HG02943 (cell line): ENCODE measurements around the gene RB1.
"Not testable (repeated sequence)": the region's sequence is repeated elsewhere in the genome, so short reads cannot be mapped to it uniquely, and the experiment has no call there.

Source experiments
- ATAC-seq: cut with Tn5 transposase; IDR thresholded peaks from one replicate; pipeline ENCODE4 v1.9.1; 2021; ENCODE audit warnings: mild to moderate bottlenecking, low read depth, moderate library complexity; ENCODE audit not compliant: unreplicated experiment

Gene RB1

DNA sequence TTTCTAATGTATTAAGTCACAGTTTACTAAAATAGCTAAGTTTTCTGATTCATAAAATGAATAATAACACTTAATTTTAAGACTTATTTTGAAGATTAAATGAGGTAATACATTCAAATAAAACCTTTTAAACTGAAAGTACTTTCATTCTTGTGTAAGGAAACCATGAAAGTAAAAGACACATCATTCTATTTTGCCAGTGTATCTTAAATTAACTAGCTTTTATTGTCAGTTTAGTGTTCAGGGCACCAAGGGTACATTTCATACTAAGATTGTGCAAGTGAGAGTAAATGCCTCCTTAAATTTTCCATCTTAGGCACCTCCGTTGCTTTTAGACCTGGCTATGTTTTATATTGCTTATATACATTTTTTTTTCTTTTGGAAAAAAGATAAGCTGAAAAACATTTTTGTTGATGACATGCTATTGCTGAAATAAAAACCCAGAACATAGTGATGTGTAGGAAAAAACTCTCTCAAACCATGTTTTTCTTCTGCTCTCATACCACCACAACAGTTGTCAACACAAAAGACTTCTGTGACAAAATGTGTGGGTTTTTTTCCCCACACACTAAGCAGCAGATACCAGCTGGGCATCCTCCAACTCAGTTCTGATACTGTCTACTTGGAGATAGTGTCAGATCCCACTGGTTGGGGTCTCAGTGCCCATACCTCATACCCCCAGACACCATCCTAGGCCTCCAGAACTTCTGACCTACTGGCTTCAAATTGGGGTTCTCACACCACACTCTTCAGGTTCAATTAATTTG lies 140.1 kb downstream of the RB1 start:
- ATAC-seq: no peak

DNA sequence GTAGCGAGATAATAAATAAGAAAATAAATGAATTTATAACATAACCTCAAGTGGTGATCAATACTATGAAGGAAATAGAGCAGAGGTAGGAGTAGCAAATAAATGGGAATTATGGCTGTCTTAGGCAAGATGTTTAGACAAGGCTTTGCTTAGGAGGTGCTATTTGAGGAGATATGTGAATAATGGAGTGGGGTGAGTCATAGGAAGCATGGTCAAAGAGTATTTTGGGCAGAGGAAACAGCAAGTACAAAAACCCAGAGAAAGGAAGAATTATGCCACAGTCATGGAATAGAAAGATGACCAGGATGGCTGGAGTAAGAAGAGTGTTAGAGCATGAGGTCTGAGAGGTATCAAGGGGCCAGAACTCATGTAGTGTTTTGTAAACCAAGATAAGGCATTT lies 142.9 kb downstream of the RB1 start:
- no peak for ATAC-seq

DNA sequence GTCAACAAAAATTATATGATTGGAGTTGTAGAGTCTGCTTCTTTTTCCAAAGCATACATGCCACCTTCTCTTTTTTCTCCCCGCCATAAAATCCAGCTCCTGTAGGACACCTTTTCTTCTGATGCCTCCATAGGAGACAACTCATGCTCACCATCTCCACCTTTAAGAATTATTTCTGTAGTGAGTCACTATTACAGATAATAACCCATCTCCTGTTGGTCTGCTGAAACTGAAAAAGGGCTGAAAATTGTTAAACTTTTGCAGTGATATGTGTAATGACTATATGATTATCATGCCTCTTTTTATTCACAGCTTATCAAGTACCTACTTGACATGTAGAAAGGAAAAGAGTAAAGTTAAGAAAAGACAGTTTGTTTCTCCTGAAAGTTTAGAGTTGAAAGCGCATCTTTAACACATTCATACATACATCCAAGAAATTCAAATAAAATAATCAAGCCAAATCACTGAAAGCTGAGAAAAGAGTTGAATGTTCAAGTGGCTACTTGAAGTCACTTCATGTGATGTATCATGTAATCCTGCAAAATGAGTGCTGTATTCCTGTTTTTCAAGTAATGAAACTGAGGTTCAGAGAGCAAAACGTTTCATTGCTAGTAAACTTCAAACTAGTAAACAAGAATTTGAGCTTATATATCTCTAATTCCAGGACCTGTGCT lies 144.9 kb downstream of the RB1 start:
- ATAC-seq: no peak

DNA sequence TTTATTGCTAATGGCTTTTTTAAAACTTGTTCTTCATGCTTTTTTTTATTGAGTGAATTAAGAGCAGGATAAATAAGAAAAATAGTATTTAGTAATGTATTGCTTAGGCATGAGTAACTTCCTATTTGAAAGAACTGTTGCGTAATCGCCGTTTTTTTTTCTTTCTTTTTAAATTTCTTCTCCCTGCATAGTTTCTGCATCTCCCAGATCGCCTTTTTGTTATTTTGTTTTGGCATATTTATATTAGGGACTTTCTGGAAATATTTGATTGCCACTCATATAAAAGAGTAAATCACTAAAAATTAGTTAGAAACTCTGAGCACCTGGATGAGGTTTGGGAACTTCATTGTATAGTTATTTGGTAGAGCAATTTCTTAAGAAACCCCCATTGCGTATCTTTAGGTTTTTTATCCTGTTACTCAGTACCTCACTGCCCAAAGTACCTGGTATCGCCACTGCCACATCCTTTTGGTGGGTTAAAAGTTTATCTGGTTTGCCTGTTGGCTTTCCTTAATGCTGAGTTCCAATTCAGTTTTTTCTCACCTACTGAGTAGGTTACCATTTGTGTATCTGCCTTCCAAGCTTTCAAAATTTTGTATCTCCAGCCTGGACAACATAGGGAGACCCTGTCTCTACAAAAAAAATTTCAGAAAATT lies 145.5 kb downstream of the RB1 start:
- ATAC-seq: no peak

DNA sequence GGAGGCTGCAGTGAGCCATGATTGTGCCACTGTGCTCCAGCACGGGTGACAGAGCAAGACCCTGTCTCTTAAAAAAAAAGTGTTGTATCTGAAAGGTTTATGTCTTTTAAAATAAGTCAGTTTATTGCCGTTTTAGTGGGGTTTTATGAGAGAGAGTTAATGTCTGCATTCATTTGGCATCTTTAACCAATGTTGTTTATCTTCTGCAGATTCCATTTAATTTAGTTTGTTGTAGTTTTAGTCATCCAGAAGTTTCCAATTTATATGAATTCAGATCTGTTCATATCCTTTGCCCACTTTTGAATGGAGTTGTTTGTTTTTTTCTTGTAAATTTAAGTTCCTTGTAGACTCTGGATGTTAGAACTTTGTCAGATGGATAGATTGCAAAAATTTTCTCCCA lies 146.1 kb downstream of the RB1 start:
- no peak for ATAC-seq

DNA sequence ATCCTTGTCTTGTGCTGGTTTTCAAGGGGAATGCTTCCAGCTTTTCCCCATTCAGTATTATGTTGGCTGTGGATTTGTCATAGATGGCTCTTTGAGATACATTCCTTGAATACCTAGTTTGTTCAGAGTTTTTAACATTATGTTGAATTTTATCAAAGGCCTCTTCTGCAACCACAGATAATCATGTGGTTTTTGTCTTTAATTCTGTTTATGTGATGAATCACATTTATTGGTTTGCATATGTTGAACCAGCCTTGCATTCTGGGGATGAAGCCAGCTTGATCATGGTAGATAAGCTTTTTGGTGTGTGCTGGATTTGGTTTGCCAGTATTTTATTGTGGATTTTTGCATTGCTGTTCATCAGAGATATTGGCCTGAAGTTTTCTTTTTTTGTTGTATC lies 147.6 kb downstream of the RB1 start:
- not testable (repeated sequence) for ATAC-seq

DNA sequence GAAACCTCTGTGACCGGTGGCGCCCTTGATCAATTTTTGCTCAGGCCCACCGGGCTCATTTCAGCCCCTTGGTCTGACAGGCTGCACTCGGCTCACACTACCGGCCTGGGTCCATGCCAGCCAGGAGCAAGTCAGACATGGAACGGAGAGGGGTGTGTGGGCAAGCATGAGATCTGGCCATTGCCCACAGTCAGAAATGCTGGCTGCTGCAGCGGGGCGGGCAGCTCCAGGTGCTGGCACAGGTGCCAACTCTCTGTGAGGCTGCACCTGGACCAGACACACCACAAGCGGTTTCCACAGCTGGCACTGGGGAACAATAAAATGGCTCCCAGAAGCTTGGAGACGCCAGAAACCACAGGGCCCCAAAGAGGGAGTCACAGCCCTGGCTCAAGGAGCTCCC lies 153.0 kb downstream of the RB1 start:
- ATAC-seq: no peak

DNA sequence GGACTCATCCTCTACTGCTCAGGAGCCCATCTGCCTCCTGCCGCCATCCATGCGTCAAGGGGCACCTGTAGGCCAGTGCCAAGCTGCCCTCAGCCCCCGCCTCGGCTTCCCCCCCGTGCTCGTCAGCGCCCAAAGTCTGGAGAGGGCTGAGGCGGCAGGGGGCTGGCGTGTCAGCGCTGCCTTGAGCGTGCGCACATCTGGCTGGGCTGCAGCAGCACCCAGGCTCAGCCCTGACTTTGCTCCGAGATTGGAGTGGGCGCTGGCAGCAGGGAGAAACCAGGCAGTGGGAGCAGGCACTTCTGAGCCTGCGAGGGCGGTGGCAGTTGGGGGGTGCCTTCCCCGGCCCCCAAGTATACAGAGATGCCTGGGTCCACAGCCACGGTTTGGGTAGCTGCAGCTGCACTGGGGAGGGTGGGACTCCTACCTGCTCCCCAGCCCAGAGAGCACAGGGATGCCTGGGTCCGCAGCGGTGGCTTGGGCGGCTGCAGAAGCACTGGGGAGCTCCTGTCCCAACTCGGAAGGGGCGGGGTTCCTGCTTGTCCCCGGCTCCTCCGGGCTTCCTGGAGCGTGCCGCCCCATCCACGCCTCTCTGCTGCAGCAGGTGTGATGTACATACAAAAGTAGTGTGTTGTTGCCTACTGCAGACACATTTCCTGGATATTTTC lies 154.2 kb downstream of the RB1 start:
- ATAC-seq: no peak

DNA sequence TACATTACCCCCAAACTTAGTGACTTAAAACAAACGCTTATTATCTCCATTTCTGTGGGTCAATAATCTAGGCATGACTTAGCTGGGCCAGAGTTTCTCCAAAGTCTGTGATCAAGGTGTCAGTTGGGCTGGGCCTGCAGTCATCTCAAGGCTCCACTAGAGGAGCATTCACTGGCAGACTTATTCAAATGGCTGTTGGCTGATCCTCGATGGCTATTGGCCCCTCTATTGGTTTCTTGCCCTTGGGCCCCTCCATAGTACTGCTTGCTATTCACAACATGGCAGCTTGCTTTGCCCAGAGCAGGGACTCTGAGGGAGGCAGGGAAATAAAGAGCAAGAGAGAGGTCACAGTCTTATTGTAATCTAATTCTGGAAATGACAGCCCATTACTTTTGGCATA lies 171.7 kb downstream of the RB1 start:
- ATAC-seq: no peak

DNA sequence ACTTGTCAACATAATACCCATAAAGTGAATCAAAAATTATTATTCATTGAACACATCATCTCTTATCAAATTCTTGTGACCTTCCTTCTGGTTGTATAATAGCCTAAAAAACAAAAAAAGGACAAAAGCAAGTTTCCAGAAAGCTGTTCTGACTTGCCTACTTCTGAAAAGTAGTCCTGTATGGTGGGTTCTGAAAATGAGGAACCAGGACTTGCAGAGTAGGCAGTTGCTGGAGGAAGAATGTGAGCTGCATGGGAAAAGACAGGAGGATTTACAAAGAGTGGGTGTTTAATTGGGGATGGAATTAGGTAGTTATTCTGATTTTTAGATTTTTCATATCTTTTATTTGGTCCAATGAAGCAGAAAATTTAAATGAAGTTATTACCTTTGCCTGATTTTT lies 172.7 kb downstream of the RB1 start:
- ATAC-seq: no peak

DNA sequence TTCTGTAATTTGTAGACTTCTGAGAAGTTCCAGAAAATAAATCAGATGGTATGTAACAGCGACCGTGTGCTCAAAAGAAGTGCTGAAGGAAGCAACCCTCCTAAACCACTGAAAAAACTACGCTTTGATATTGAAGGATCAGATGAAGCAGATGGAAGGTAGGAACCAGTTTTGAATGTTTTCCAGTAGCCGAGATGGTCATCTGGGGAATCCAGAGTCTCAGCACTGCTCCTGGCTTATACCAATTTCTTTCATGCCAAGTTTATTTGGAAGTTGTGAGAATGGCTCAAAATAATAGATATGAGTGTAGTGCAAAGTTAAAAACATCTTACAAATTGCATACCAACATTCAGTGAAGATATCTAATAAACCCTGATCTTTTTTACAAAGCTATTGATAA lies 173.1 kb downstream of the RB1 start:
- ATAC-seq: no peak

DNA sequence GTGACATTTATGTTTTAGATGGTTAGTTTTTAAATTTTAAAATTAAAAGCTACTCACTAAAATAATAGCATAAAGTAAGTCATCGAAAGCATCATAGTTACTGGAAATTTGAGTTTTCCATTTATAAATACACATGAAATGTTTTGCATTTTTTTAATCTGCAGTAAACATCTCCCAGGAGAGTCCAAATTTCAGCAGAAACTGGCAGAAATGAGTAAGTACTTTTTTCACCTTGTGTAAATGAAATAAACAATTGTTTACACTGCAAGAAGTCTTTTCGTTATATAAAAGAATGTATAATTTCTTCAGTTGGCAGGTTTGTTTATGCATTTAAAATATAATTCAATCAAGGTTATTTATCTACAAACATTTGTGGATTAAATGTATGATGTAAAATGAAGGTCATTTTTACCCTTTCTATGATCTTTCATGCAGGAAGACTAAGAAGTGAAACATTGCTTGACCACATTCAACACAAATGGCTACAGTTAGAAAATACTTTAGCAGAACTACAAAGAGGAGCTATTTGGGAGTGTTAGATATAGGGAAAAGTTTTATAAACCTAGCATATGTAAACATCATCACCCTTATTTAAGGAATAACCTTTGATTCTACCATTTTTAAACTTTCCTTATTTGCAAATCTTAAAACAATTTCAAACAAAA lies 173.8 kb downstream of the RB1 start:
- ATAC-seq: no peak

DNA sequence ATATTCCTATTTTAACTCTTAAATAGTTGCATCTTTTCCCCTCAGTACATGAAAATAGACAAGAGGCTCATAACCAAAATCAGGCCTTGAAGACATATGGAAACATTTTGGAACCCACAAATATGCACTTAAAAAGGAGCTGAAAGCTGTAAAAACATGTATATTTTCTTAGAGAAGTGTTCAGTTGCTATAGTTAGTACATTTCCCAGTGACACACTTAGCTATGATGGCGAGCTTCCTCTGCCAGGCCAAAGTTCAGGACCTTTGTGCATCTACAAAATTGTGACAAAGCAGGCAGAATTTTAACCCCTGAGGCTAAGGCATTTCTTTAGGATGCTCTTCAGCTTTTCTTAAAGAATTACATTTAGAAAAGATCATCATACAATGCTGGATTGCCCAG lies 174.8 kb downstream of the RB1 start:
- no peak for ATAC-seq

DNA sequence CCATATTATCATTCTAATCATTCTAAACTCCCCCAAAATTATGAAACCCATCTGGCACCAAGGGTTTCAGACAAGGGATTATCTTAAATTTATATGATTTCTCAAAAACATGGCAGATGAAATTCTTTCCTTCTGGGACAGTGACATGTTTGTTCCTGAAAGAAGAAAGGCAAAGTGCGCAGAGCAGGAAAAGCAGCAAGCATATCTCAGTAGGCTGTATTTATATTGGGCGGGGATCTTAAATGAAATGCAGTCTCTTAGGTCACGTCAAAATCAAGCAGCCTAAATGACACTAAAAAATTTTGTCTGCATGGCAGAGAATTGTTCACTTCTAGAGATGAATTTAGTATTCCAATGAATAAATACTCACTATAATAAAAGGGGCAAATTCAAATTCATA lies 180.0 kb downstream of the RB1 start:
- ATAC-seq: no peak

DNA sequence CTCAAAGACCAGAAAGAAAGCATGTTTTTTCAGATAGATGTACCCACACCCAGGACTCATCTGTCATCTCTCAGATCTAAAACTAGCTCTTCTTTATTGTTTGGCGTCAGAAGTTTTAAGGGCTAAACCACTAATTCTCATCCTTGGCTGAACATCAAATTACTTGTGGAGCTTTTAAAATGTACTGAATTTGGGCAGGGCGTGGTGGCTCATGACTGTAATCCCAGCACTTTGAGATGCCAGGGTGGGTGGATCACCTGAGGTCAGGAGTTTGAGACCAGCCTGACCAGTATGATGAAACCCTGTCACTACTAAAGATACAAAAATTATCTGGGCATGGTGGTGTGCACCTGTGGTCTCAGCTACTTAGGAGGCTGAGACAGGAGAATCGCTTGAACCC lies 181.9 kb downstream of the RB1 start:
- no peak for ATAC-seq

DNA sequence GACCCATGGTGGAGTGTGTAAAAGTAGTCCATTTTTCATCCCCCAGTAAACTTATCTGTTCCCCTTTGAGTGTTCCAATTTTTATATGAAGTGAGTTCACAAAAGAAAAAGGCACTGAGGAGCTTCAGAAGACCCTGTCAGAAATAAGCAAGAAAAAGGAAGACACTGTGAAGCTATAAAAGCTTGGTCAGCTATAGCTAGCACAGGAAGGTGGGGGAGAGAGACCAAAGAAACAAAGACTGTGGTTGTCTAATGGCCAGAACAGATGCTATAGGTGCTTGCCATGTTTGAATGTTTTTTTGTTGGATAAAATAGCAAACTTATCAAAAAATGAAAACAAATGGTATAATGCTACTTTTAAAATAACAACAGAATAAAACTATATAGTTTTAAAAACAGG lies 182.8 kb downstream of the RB1 start:
- no peak for ATAC-seq

DNA sequence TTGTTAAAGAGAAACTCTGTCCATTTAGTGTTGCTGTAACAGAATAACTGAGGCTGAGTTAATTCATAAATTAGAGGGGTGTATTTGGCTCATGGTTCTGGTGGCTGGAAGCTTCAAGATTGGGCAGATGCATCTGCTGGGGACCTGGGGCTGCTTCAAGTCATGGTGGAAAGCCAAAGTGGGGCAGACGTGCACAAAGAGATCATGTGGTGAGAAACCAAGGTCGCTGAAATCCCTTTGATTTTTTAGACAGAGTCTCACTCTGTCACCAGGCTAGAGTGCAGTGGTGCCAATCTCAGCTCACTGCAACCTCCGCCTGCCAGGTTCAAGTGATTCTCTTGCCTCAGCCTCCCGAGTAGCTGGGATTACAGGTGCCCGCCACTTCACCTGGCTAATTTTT lies 183.3 kb downstream of the RB1 start:
- ATAC-seq: no peak

DNA sequence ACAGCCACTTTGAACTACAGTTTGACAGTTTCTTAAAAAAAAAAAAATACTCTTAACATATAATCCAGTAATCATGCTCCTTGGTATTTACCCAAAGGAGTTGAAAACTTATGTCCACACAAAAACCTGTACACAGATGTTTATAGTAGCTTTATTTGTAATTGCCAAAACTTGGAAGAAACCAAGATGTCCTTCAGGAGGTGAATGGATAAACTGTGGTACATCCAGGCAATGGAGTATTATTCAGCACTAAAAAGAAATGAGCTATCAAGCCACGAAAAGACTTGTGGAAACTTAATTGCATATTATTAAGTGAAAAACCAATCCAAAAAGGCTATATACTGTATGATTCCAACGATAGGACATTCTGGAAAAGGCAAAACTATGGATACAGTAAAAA lies 184.4 kb downstream of the RB1 start:
- no peak for ATAC-seq

DNA sequence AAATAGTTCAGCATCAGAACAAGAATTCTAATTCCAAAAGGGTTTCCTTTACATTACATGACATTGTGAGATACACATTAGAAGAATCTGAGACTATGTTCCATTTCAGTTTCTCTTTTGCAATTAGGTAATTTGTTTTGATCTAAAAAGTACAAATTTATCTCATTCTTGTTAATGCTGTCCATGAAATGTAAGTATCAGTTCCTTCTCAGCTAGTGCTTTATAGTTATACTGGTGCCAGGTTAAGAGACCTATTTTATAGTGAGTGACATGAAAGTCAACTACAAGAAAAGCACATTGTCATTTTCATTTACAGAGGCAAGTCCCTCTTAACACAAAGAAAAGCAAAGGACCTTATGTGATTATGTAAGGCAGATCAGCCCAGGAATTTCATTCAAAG lies 185.4 kb downstream of the RB1 start:
- no peak for ATAC-seq

DNA sequence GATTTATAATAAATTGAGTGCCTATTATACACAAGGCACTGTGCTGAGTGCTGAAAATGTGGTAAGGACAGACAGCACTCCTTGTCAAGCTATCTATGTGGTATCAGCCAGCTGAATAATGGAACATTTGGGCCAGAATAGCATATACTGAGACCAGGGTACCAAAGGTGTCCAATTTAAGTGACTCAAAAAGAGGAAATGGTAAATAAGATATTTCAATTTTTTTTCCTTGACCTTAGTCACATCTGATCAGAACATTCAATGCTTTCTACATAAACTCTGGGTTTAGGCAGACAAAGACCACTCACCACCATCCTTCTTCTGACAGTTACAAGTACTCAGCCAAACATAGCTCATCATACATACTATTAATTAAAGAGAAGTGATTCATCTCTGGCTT lies 186.1 kb downstream of the RB1 start:
- no peak for ATAC-seq

DNA sequence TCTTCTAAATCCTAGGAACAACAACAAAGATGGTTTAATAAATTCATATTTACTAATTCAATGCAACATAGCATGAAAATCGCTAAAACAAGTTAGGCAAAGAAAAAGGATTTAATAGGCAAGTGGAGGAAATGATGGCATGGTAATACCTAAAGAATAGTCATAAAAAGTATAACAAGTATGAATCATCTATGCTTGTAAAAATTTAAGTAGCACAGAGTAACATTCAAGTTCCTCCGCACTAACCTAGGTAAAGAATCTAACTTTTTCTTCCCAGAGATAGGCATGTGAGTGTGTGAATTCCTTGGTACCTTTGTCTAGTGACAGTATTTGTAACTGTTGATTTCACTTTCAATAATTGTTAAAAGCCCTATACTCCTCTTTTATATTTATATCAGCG lies 186.7 kb downstream of the RB1 start:
- no peak for ATAC-seq
